Neural cell (in vitro differentiated cells): ENCODE results near the gene GPATCH4. TPM values are rescaled to one million over a fixed set of nuclear protein-coding genes. Genes with fewer than 3 reads are reported as not detected.

Experiments used
- H2AFZ ChIP-seq: fragments of 200-600, 300-800 bp; sonication (generic), shearing (Covaris generic); 2 replicates; pipeline ENCODE4 v1.6.0; 2014; ENCODE audit warnings: low read depth, mild to moderate bottlenecking, antibody characterized with exemption, low read length, moderate library complexity
- H3F3A ChIP-seq: fragments of 200-600 bp; shearing (Covaris generic); 2 replicates; pipeline ENCODE4 v1.6.1; 2016; ENCODE audit warnings: mild to moderate bottlenecking, moderate library complexity, mixed read lengths, antibody characterized with exemption, low read length; ENCODE audit not compliant: insufficient read depth, poor library complexity, severe bottlenecking
- H3K27ac ChIP-seq: fragments of 200-600, 300-800 bp; sonication (generic), shearing (Covaris generic); 2 replicates; pipeline ENCODE4 v1.5.1; 2014; ENCODE audit warnings: mild to moderate bottlenecking, low read length, moderate library complexity
- H3K27me3 ChIP-seq: fragments of 300-800, 200-600 bp; sonication (generic), shearing (Covaris generic); 2 replicates; pipeline ENCODE4 v1.6.0; 2014; ENCODE audit warnings: mild to moderate bottlenecking, low read depth, low read length, moderate library complexity; ENCODE audit not compliant: insufficient read depth
- H3K36me3 ChIP-seq: fragments of 300-800, 200-600 bp; sonication (generic), shearing (Covaris generic); 2 replicates; pipeline ENCODE4 v1.5.1; 2014; ENCODE audit warnings: mild to moderate bottlenecking, antibody characterized with exemption, low read length, moderate library complexity; ENCODE audit not compliant: insufficient read depth
- H3K4me2 ChIP-seq: fragments of 300-800, 200-600 bp; sonication (generic), shearing (Covaris generic); 2 replicates; pipeline ENCODE4 v1.6.0; 2014; ENCODE audit warnings: mild to moderate bottlenecking, low read length
- H3K4me3 ChIP-seq: fragments of 300-800, 200-600 bp; sonication (generic), shearing (Covaris generic); 2 replicates; pipeline ENCODE4 v1.5.1; 2014; ENCODE audit warnings: mild to moderate bottlenecking, low read length, moderate library complexity
- H3K79me2 ChIP-seq: fragments of 200-600 bp; shearing (Covaris generic); replicated peaks from 2 replicates; pipeline ENCODE4 v1.6.0; 2014; ENCODE audit warnings: mild to moderate bottlenecking, low read length, moderate library complexity; ENCODE audit not compliant: insufficient read depth
- H3K9ac ChIP-seq: fragments of 300-800, 200-600 bp; sonication (generic), shearing (Covaris generic); 2 replicates; pipeline ENCODE4 v1.6.1; 2016; ENCODE audit warnings: mild to moderate bottlenecking, low read length, mixed read lengths
- H3K9me2 ChIP-seq: fragments of 200-600 bp; shearing (Covaris generic); 2 replicates; pipeline ENCODE4 v1.6.1; 2016; ENCODE audit warnings: mild to moderate bottlenecking, low read length, mixed read lengths; ENCODE audit not compliant: insufficient read depth
- H3K9me3 ChIP-seq: fragments of 200-600, 300-800 bp; sonication (generic), shearing (Covaris generic); 2 replicates; pipeline ENCODE4 v1.6.1; 2016; ENCODE audit warnings: mild to moderate bottlenecking, mixed run types, low read length, moderate library complexity, mixed read lengths
- H4K20me1 ChIP-seq: fragments of 200-600 bp; shearing (Covaris generic); 2 replicates; pipeline ENCODE4 v1.6.1; 2016; ENCODE audit warnings: mild to moderate bottlenecking, mixed run types; ENCODE audit not compliant: insufficient read depth
- EP300 ChIP-seq: fragments of 450-650 bp; conservative IDR thresholded peaks from 2 replicates; pipeline ENCODE4 v1.6.1; 2014; ENCODE audit warnings: antibody characterized with exemption, mild to moderate bottlenecking, moderate library complexity; ENCODE audit not compliant: poor library complexity, severe bottlenecking
- EZH2 ChIP-seq: fragments of 200-600, 300-800 bp; shearing (Covaris generic), sonication (generic); IDR thresholded peaks from 2 replicates; pipeline ENCODE4 v1.6.1; 2014; ENCODE audit warnings: antibody characterized with exemption, low read length, borderline replicate concordance, mild to moderate bottlenecking; ENCODE audit not compliant: insufficient read depth, poor library complexity, severe bottlenecking
- MXI1 ChIP-seq: fragments of 450-650 bp; conservative IDR thresholded peaks from 2 replicates; pipeline ENCODE4 v1.6.1; 2014; ENCODE audit warnings: antibody characterized with exemption, mild to moderate bottlenecking; ENCODE audit not compliant: poor library complexity, severe bottlenecking
- POLR2AphosphoS5 ChIP-seq: IDR thresholded peaks from 2 replicates; pipeline ENCODE4 v1.6.1; 2012
- RAD21 ChIP-seq: fragments of 450-650 bp; conservative IDR thresholded peaks from 2 replicates; pipeline ENCODE4 v1.6.1; 2014; ENCODE audit warnings: antibody characterized with exemption, mild to moderate bottlenecking, moderate library complexity
- SMC3 ChIP-seq: fragments of 450-650 bp; conservative IDR thresholded peaks from 2 replicates; pipeline ENCODE4 v1.6.1; 2014; ENCODE audit warnings: antibody characterized with exemption, mild to moderate bottlenecking, moderate library complexity; ENCODE audit not compliant: poor library complexity
- TAF1 ChIP-seq: IDR thresholded peaks from 2 replicates; pipeline ENCODE4 v1.6.1; 2012; ENCODE audit warnings: low read depth
- polyA plus RNA-seq: library from polyadenylated mRNA; depleted of rRNA; stranded (reverse); fragments of >200 nt; gene quantifications from 2 replicates; pipeline ENCODE4 v1.2.3, GENCODE V29; 2014
- TF ChIP-seq, protein P1 (sequence below): fragments of 450-650 bp; IDR thresholded peaks from 2 replicates; pipeline ENCODE4 v1.5.1; 2014; ENCODE audit warnings: antibody characterized with exemption, mild to moderate bottlenecking, moderate library complexity; ENCODE audit not compliant: poor library complexity, severe bottlenecking
- TF ChIP-seq, protein P2 (sequence below): IDR thresholded peaks from 2 replicates; pipeline ENCODE4 v1.6.1; 2012; ENCODE audit warnings: borderline replicate concordance

GPATCH4 gene
- polyA plus RNA-seq, 1 donor from 2014 or later = 3.9 TPM

DNA sequence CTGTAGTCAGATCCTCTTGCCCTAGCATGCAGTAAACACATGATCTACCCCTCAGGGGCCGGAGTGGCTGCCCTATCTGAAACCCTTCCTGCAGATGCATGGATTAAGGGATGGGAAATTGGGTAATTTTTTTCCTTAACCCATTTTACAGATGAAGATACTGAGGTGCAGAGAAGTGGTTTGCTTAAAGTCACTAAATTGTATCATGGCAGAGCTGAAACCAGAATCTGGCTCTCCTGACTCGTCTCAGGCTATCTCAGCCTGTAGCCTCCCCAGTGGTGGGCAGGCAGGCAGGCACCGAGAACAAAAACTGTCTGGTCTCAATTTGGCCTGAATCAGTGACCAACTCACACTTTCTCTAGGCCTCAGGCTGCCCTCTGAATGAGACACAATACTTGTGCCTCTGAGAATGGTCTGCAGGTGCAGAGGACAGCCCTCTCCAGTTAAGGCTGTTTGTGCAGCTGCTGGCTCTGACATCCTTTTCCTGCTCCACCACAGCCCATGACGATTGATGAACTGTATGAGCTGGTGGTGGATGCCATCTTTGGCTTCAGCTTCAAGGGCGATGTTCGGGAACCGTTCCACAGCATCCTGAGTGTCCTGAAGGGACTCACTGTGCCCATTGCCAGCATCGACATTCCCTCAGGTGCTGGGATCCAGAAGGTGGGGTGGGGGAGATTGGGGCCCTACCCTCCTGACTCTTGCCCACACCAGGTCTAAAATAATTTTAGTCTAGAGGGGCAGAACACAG is 8.2 kb downstream of the GPATCH4 start:
- Histone ChIP-seq H3K4me3 (peak overlapping the region; percentile 86), H3F3A (no peaks in the 10 kb centered on the region), H3K4me2 (peak overlapping the region; percentile 43), H3K27ac (peak overlapping the region; percentile 84), H3K9me3 (no peaks in the 10 kb centered on the region), H3K9ac (peak overlapping the region; percentile 17), H3K36me3 (no peaks in the 10 kb centered on the region), H3K79me2 (no peaks in the 10 kb centered on the region), H3K9me2 (no peaks in the 10 kb centered on the region), H4K20me1 (no peaks in the 10 kb centered on the region), H3K27me3 (no peaks in the 10 kb centered on the region), H2AFZ (no peak overlapping the region)
- TF ChIP-seq TAF1 (no peak), RAD21 (no peak), EP300 (no peak), EZH2 (no peak), POLR2AphosphoS5 (no peak), MXI1 (no peak), SMC3 (no peak)
- TF ChIP-seq, protein P1, sequence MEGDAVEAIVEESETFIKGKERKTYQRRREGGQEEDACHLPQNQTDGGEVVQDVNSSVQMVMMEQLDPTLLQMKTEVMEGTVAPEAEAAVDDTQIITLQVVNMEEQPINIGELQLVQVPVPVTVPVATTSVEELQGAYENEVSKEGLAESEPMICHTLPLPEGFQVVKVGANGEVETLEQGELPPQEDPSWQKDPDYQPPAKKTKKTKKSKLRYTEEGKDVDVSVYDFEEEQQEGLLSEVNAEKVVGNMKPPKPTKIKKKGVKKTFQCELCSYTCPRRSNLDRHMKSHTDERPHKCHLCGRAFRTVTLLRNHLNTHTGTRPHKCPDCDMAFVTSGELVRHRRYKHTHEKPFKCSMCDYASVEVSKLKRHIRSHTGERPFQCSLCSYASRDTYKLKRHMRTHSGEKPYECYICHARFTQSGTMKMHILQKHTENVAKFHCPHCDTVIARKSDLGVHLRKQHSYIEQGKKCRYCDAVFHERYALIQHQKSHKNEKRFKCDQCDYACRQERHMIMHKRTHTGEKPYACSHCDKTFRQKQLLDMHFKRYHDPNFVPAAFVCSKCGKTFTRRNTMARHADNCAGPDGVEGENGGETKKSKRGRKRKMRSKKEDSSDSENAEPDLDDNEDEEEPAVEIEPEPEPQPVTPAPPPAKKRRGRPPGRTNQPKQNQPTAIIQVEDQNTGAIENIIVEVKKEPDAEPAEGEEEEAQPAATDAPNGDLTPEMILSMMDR = no peak
- TF ChIP-seq, protein P2, sequence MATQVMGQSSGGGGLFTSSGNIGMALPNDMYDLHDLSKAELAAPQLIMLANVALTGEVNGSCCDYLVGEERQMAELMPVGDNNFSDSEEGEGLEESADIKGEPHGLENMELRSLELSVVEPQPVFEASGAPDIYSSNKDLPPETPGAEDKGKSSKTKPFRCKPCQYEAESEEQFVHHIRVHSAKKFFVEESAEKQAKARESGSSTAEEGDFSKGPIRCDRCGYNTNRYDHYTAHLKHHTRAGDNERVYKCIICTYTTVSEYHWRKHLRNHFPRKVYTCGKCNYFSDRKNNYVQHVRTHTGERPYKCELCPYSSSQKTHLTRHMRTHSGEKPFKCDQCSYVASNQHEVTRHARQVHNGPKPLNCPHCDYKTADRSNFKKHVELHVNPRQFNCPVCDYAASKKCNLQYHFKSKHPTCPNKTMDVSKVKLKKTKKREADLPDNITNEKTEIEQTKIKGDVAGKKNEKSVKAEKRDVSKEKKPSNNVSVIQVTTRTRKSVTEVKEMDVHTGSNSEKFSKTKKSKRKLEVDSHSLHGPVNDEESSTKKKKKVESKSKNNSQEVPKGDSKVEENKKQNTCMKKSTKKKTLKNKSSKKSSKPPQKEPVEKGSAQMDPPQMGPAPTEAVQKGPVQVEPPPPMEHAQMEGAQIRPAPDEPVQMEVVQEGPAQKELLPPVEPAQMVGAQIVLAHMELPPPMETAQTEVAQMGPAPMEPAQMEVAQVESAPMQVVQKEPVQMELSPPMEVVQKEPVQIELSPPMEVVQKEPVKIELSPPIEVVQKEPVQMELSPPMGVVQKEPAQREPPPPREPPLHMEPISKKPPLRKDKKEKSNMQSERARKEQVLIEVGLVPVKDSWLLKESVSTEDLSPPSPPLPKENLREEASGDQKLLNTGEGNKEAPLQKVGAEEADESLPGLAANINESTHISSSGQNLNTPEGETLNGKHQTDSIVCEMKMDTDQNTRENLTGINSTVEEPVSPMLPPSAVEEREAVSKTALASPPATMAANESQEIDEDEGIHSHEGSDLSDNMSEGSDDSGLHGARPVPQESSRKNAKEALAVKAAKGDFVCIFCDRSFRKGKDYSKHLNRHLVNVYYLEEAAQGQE = no peak

DNA sequence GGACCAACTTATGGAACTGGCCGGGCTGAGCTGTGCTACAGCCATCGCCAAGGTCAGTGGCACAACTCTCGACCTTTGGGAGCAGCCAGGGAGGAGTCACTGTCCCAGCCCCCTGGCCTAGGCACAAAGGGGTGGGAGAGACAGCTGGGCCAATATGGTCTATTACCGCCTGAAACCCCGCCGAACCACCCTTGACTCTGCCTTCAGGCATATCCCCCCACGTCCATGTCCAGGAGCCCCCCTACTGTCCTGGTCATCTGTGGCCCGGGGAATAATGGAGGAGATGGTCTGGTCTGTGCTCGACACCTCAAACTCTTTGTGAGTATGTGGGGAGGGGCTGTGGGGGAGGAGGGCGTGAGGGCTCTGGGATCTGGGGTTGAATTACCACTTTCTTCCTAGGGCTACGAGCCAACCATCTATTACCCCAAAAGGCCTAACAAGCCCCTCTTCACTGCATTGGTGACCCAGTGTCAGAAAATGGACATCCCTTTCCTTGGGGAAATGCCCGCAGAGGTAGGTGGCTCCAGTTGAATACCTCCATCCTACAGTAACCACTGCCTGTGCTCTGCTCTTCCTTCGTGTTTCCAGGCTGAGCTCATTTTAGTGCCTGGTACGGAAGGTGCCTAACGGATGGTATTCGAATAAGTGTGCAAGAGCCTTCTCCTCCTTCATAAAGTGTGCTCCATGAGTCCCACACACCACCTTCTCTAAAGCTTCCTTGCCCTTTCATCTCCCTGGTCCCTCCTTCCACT is 8.9 kb downstream of the GPATCH4 start:
- no peaks in the 10 kb centered on the region for H3K27me3 ChIP-seq
- H3K27ac ChIP-seq = peak overlapping the region; percentile 47
- H4K20me1 ChIP-seq = no peaks in the 10 kb centered on the region
- H2AFZ ChIP-seq = peak overlapping the region; percentile 80
- no peak for TF ChIP-seq EP300
- TF ChIP-seq, protein P1 = no peak
- no peak for TF ChIP-seq TAF1
- TF ChIP-seq SMC3 = no peak
- no peak for TF ChIP-seq POLR2AphosphoS5
- TF ChIP-seq EZH2 = no peak
- no peaks in the 10 kb centered on the region for H3K36me3 ChIP-seq
- peak overlapping the region; percentile 86 for H3K4me3 ChIP-seq
- H3K4me2 ChIP-seq = peak overlapping the region; percentile 43
- H3K9ac ChIP-seq = peak overlapping the region; percentile 80
- H3F3A ChIP-seq = no peaks in the 10 kb centered on the region
- no peaks in the 10 kb centered on the region for H3K9me3 ChIP-seq
- no peaks in the 10 kb centered on the region for H3K9me2 ChIP-seq
- no peaks in the 10 kb centered on the region for H3K79me2 ChIP-seq
